AG09309 (cell line): ENCODE measurements around the gene ARHGEF12.

Experiments used
- DNase-seq: peaks from one replicate; pipeline ENCODE4 v3.0.0-alpha.2; 2010; ENCODE audit warnings: low read depth
- H3K4me3 ChIP-seq: 2 replicates; pipeline ENCODE4 v1.5.1; 2011; ENCODE audit warnings: mild to moderate bottlenecking, low read depth, low read length, moderate library complexity; ENCODE audit not compliant: control insufficient read depth
- CTCF ChIP-seq: IDR thresholded peaks from 2 replicates; pipeline ENCODE4 v1.5.1; 2011; ENCODE audit warnings: mild to moderate bottlenecking, low read depth, low read length, inconsistent platforms; ENCODE audit not compliant: insufficient read depth, control insufficient read depth; ENCODE audit errors: missing control alignments

Gene ARHGEF12

GRCh38 chr11:120519474-120519873 is 183.3 kb downstream of the ARHGEF12 start:
- TF ChIP-seq CTCF: no peak
- no peak for DNase-seq
- no peak overlapping the region for H3K4me3 ChIP-seq

GRCh38 chr11:120520091-120520822 is 184.0 kb downstream of the ARHGEF12 start:
- TF ChIP-seq CTCF: no peak
- DNase-seq: no peak
- no peak overlapping the region for H3K4me3 ChIP-seq

- H3K4me3 ChIP-seq: no peak overlapping the region
- DNase-seq: no peak
- TF ChIP-seq CTCF: no peak
Measured at GRCh38 chr11:120521176-120521575, 185.0 kb downstream of the ARHGEF12 start.

- no peak overlapping the region for H3K4me3 ChIP-seq
- no peak for TF ChIP-seq CTCF
- DNase-seq: no peak
Measured at GRCh38 chr11:120522021-120522420, 185.8 kb downstream of the ARHGEF12 start.

- no peak for DNase-seq
- no peak overlapping the region for H3K4me3 ChIP-seq
- TF ChIP-seq CTCF: no peak
Measured at GRCh38 chr11:120522736-120523135, 186.5 kb downstream of the ARHGEF12 start.

- no peak for DNase-seq
- no peak overlapping the region for H3K4me3 ChIP-seq
- no peak for TF ChIP-seq CTCF
Measured at GRCh38 chr11:120523196-120523595, 187.0 kb downstream of the ARHGEF12 start.
